HepG2 (cell line): ENCODE data around the gene SMAD7. TPM values are rescaled to one million over a fixed set of nuclear protein-coding genes. Genes with fewer than 3 reads are reported as not detected.

Experiments
- CEBPB ChIP-seq: IDR thresholded peaks from 2 replicates; pipeline ENCODE4 v1.6.1; 2011; ENCODE audit warnings: low read depth, low read length, improper control_type of control experiment, borderline replicate concordance
- DPF2 ChIP-seq: sonication (generic); formaldehyde crosslinking; IDR thresholded peaks from 2 replicates; pipeline ENCODE4 v1.4.0; 2020; ENCODE audit warnings: mild to moderate bottlenecking, low read depth, missing genetic modification reagents, borderline replicate concordance
- ETV6 ChIP-seq: sonication (generic); formaldehyde crosslinking; conservative IDR thresholded peaks from 2 replicates; pipeline ENCODE4 v1.4.0; 2020; ENCODE audit warnings: missing genetic modification reagents
- HOXA3 ChIP-seq: sonication (generic); formaldehyde crosslinking; IDR thresholded peaks from 2 replicates; pipeline ENCODE4 v1.5.0; 2020; ENCODE audit warnings: missing genetic modification reagents
- MAZ ChIP-seq, 2 experiments: sonication (generic) in 1 of 2; formaldehyde crosslinking in 1 of 2; IDR thresholded peaks; 2 replicates each; pipeline versions ENCODE4 v1.5.0 to v1.6.1; 2012 to 2020; ENCODE audit warnings: low read depth in 2 of 2, mild to moderate bottlenecking in 2 of 2, borderline replicate concordance in 1 of 2, improper control_type of control experiment in 1 of 2, low read length in 1 of 2, missing genetic modification reagents in 1 of 2, moderate library complexity in 1 of 2
- MZF1 ChIP-seq: sonication (generic); formaldehyde crosslinking; IDR thresholded peaks from 2 replicates; pipeline ENCODE4 v1.8.1; 2023; ENCODE audit warnings: mild to moderate bottlenecking, missing genetic modification reagents, borderline replicate concordance
- RXRB ChIP-seq: IDR thresholded peaks from 2 replicates; pipeline ENCODE4 v1.6.1; 2016; ENCODE audit warnings: borderline replicate concordance, missing genetic modification reagents, missing compliant biosample characterization
- SP1 ChIP-seq, 2 experiments: fragments of 450-650 bp in 1 of 2; sonication (generic) in 1 of 2; formaldehyde crosslinking in 1 of 2; IDR thresholded peaks; 2 replicates each; pipeline versions ENCODE4 v1.4.0 to v1.6.1; 2016 to 2020; ENCODE audit warnings: missing genetic modification reagents in 1 of 2
- THYN1 ChIP-seq: sonication (generic); formaldehyde crosslinking; IDR thresholded peaks from 2 replicates; pipeline ENCODE4 v1.8.1; 2023; ENCODE audit warnings: low read depth, mild to moderate bottlenecking, moderate library complexity, missing genetic modification reagents, borderline replicate concordance
- ZBTB39 ChIP-seq: sonication (generic); formaldehyde crosslinking; IDR thresholded peaks from 2 replicates; pipeline ENCODE4 v1.5.0; 2020; ENCODE audit warnings: missing genetic modification reagents
- ZNF329 ChIP-seq: sonication (generic); formaldehyde crosslinking; IDR thresholded peaks from 2 replicates; pipeline ENCODE4 v1.9.0; 2021; ENCODE audit warnings: low read depth, mild to moderate bottlenecking, missing genetic modification reagents
- ZNF614 ChIP-seq: IDR thresholded peaks from 2 replicates; pipeline ENCODE4 v1.6.1; 2018; ENCODE audit warnings: missing biosample characterization, missing genetic modification reagents, inconsistent platforms, borderline replicate concordance
- polyA plus RNA-seq, 8 experiments: library from polyadenylated mRNA; depleted of rRNA in 3 of 8; stranded (reverse) in 7 of 8; unstranded in 1 of 8; fragments of >200 nt; fragmentation: Illumina TruSeq in 4 of 8; extraction: Trizol in 4 of 8; gene quantifications; 2 replicates each; pipeline versions ENCODE4 v1.2.1 to v1.2.3, GENCODE V29; 2011 to 2016; ENCODE audit warnings: low read depth in 4 of 8, missing spikeins in 1 of 8, mixed read lengths in 1 of 8; ENCODE audit not compliant: insufficient read depth in 1 of 8
- total RNA-seq, 5 experiments: library from RNA; depleted of rRNA; stranded (reverse); fragments of >200 nt; fragmentation: Illumina TruSeq; extraction: Trizol; gene quantifications; 2 replicates each; pipeline ENCODE4 v1.2.3, GENCODE V29; 2016; ENCODE audit warnings: low read depth in 1 of 5
- TF ChIP-seq, protein P1 (sequence below): sonication (generic); formaldehyde crosslinking; IDR thresholded peaks from 2 replicates; pipeline ENCODE4 v1.4.0; 2020; ENCODE audit warnings: missing genetic modification reagents, mild to moderate bottlenecking, borderline replicate concordance
- TF ChIP-seq, protein P2 (sequence below): sonication (generic); formaldehyde crosslinking; conservative IDR thresholded peaks from 2 replicates; pipeline ENCODE4 v1.5.0; 2020; ENCODE audit warnings: missing genetic modification reagents
- TF ChIP-seq, protein P3 (sequence below): sonication (generic); formaldehyde crosslinking; IDR thresholded peaks from 2 replicates; pipeline ENCODE4 v1.4.0; 2020; ENCODE audit warnings: missing genetic modification reagents
- TF ChIP-seq, protein P4 (sequence below): sonication (generic); formaldehyde crosslinking; IDR thresholded peaks from 2 replicates; pipeline ENCODE4 v1.4.0; 2020; ENCODE audit warnings: missing genetic modification reagents

Gene SMAD7
- total and polyA plus RNA-seq, 2 of the 13 experiments (the other 11 are each of a cell fraction or from before 2014, with no cell fraction given) = 17.4 to 24.7 TPM

DNA sequence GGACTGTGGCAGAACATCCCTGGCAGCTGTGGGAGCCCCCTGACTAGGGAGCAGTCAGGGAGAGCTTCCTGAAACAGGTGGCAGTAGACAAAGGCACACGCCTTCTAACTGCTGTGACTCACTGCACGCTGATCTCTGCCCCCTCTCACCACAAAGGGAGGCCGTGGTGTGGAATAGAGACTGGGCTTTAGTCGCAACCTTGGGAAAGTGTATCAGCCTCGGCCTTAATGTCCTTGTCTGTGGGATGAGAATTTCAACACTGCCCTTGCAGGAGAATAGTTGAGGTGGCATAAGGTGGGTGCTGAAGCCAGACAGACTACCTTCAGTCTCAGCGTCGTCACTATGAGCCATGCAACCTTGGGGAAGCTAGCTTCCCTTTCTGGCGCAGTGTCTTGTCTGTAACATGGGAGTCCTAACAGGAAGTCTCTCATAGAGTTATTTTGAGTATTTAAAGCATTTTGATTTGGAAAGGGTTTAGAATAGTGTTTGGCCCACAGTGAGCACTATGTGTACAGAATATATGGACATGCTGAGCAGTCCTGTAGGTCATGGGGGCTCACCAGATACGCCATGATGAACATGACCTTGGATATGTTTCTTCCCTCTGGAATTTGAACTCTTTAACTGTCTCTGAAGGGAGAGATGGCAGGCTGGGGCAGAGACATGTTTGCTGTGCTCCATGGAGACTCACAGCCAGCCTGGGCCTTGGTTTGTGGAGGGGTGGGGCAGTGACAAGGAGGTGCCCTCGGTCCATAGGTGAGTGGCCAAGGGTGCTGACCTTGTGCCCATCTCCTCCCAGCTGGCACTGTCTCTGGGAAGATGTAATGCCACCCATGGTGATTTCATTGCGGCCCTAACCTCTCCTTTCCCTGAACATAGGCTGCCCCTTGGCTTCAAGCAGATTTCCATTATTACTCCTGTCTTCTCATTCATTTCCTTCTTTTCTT is 29.5 kb upstream of the SMAD7 start (continued):
- TF ChIP-seq, protein P1, sequence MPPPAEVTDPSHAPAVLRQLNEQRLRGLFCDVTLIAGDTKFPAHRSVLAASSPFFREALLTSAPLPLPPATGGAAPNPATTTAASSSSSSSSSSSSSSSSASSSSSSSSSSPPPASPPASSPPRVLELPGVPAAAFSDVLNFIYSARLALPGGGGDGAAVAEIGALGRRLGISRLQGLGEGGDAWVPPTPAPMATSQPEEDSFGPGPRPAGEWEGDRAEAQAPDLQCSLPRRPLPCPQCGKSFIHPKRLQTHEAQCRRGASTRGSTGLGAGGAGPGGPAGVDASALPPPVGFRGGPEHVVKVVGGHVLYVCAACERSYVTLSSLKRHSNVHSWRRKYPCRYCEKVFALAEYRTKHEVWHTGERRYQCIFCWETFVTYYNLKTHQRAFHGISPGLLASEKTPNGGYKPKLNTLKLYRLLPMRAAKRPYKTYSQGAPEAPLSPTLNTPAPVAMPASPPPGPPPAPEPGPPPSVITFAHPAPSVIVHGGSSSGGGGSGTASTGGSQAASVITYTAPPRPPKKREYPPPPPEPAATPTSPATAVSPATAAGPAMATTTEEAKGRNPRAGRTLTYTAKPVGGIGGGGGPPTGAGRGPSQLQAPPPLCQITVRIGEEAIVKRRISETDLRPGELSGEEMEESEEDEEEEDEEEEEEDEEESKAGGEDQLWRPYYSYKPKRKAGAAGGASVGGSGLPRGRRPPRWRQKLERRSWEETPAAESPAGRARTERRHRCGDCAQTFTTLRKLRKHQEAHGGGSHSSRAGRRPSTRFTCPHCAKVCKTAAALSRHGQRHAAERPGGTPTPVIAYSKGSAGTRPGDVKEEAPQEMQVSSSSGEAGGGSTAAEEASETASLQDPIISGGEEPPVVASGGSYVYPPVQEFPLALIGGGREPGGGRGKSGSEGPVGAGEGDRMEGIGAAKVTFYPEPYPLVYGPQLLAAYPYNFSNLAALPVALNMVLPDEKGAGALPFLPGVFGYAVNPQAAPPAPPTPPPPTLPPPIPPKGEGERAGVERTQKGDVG = no peak
- TF ChIP-seq, protein P2, sequence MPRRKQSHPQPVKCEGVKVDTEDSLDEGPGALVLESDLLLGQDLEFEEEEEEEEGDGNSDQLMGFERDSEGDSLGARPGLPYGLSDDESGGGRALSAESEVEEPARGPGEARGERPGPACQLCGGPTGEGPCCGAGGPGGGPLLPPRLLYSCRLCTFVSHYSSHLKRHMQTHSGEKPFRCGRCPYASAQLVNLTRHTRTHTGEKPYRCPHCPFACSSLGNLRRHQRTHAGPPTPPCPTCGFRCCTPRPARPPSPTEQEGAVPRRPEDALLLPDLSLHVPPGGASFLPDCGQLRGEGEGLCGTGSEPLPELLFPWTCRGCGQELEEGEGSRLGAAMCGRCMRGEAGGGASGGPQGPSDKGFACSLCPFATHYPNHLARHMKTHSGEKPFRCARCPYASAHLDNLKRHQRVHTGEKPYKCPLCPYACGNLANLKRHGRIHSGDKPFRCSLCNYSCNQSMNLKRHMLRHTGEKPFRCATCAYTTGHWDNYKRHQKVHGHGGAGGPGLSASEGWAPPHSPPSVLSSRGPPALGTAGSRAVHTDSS (CRISPR knock-in tag) = no peak
- TF ChIP-seq MAZ (IDR thresholded peaks at IDR 0.05; ENCODE audit: borderline replicate concordance, low read depth, low read length) (no peak), MAZ (CRISPR knock-in tag; IDR thresholded peaks at IDR 0.05; ENCODE audit: low read depth) (no peak), DPF2 (CRISPR knock-in tag) (peak; percentile 35; the same call in 1 of the 2 replicates), ZNF614 (CRISPR knock-in tag) (no peak), ZNF329 (CRISPR knock-in tag) (no peak), ZBTB39 (CRISPR knock-in tag) (no peak), HOXA3 (CRISPR knock-in tag) (0 out of 2 replicates have a peak, but pooled peaks have one; percentile 41), THYN1 (CRISPR knock-in tag) (no peak), ETV6 (no peak), MZF1 (no peak), CEBPB (no peak), RXRB (0 out of 2 replicates have a peak, but pooled peaks have one; percentile 5), SP1 (IDR thresholded peaks at IDR 0.05) (no peak), SP1 (CRISPR knock-in tag; IDR thresholded peaks at IDR 0.05) (no peak)
- TF ChIP-seq, protein P3, sequence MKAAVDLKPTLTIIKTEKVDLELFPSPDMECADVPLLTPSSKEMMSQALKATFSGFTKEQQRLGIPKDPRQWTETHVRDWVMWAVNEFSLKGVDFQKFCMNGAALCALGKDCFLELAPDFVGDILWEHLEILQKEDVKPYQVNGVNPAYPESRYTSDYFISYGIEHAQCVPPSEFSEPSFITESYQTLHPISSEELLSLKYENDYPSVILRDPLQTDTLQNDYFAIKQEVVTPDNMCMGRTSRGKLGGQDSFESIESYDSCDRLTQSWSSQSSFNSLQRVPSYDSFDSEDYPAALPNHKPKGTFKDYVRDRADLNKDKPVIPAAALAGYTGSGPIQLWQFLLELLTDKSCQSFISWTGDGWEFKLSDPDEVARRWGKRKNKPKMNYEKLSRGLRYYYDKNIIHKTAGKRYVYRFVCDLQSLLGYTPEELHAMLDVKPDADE (CRISPR knock-in tag) = no peak
- TF ChIP-seq, protein P4, sequence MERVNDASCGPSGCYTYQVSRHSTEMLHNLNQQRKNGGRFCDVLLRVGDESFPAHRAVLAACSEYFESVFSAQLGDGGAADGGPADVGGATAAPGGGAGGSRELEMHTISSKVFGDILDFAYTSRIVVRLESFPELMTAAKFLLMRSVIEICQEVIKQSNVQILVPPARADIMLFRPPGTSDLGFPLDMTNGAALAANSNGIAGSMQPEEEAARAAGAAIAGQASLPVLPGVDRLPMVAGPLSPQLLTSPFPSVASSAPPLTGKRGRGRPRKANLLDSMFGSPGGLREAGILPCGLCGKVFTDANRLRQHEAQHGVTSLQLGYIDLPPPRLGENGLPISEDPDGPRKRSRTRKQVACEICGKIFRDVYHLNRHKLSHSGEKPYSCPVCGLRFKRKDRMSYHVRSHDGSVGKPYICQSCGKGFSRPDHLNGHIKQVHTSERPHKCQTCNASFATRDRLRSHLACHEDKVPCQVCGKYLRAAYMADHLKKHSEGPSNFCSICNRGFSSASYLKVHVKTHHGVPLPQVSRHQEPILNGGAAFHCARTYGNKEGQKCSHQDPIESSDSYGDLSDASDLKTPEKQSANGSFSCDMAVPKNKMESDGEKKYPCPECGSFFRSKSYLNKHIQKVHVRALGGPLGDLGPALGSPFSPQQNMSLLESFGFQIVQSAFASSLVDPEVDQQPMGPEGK (CRISPR knock-in tag) = no peak; the same call in 1 of the 2 replicates
